SH-SY5Y (cell line): ENCODE measurements around the gene ADAMTSL3.

Experiments
- GATA2 ChIP-seq: IDR thresholded peaks from 2 replicates; pipeline ENCODE4 v1.6.1; 2011; ENCODE audit warnings: mild to moderate bottlenecking, low read depth, low read length
- GATA3 ChIP-seq: IDR thresholded peaks from 2 replicates; pipeline ENCODE4 v1.6.1; 2011; ENCODE audit warnings: low read depth, mild to moderate bottlenecking, low read length, moderate library complexity

GRCh38 chr15:83626171-83626802 is 27.6 kb upstream of the ADAMTSL3 start:
- no peak for TF ChIP-seq GATA3
- TF ChIP-seq GATA2: no peak
